Hepatocyte (in vitro differentiated cells): ENCODE data around the gene DMD. TPM values are rescaled to one million over a fixed set of nuclear protein-coding genes. Genes with fewer than 3 reads are reported as not detected.

Source experiments
- DNase-seq: peaks from one replicate; pipeline ENCODE4 v3.0.0-alpha.2; 2016; ENCODE audit warnings: low spot score
- H2AFZ ChIP-seq: fragments of 200-600 bp; sonication (generic); 2 replicates; pipeline ENCODE4 v1.6.0; 2016; ENCODE audit warnings: antibody characterized with exemption, mild to moderate bottlenecking
- H3K27ac ChIP-seq: fragments of 200-600 bp; sonication (generic); 2 replicates; pipeline ENCODE4 v1.5.1; 2016; ENCODE audit warnings: mild to moderate bottlenecking
- H3K27me3 ChIP-seq: fragments of 200-600 bp; sonication (generic); 2 replicates; pipeline ENCODE4 v1.6.1; 2016
- H3K36me3 ChIP-seq: fragments of 200-600 bp; sonication (generic); replicated peaks from 2 replicates; pipeline ENCODE4 v1.5.1; 2016; ENCODE audit warnings: low read depth; ENCODE audit not compliant: insufficient read depth
- H3K4me1 ChIP-seq: fragments of 200-600 bp; sonication (generic); 2 replicates; pipeline ENCODE4 v1.5.1; 2016; ENCODE audit warnings: mild to moderate bottlenecking, moderate library complexity; ENCODE audit not compliant: insufficient read depth
- H3K4me2 ChIP-seq: fragments of 200-600 bp; sonication (generic); 2 replicates; pipeline ENCODE4 v1.6.0; 2016
- H3K4me3 ChIP-seq: fragments of 200-600 bp; sonication (generic); 2 replicates; pipeline ENCODE4 v1.5.1; 2016; ENCODE audit warnings: mild to moderate bottlenecking
- H3K79me2 ChIP-seq: fragments of 200-600 bp; sonication (generic); 2 replicates; pipeline ENCODE4 v1.6.0; 2017; ENCODE audit warnings: mild to moderate bottlenecking
- H3K9me2 ChIP-seq: fragments of 200-600 bp; sonication (generic); replicated peaks from 2 replicates; pipeline ENCODE4 v1.6.0; 2017; ENCODE audit warnings: mild to moderate bottlenecking; ENCODE audit not compliant: insufficient read depth
- H3K9me3 ChIP-seq: fragments of 200-600 bp; sonication (generic); 2 replicates; pipeline ENCODE4 v1.5.1; 2016; ENCODE audit warnings: low read depth, mild to moderate bottlenecking
- H4K20me1 ChIP-seq: fragments of 200-600 bp; sonication (generic); 2 replicates; pipeline ENCODE4 v1.6.0; 2016; ENCODE audit warnings: mild to moderate bottlenecking; ENCODE audit not compliant: insufficient read depth, poor library complexity, severe bottlenecking
- EZH2 ChIP-seq: fragments of 200-600 bp; sonication (generic); IDR thresholded peaks from 2 replicates; pipeline ENCODE4 v1.6.1; 2016; ENCODE audit warnings: antibody characterized with exemption, mild to moderate bottlenecking, borderline replicate concordance
- EZH2phosphoT487 ChIP-seq: fragments of 200-600 bp; sonication (generic); IDR thresholded peaks from one replicate; pipeline ENCODE4 v1.6.1; 2018; ENCODE audit warnings: antibody characterized with exemption, mild to moderate bottlenecking, low read depth, moderate library complexity; ENCODE audit not compliant: unreplicated experiment, severe bottlenecking
- WGBS: methylation state at CpG from one replicate; pipeline ENCODE4 v1.1.6; 2016; ENCODE audit warnings: low lambda C conversion rate; ENCODE audit errors: missing lambda C conversion rate; 5-methylcytosine and 5-hydroxymethylcytosine counted together
- polyA plus RNA-seq: library from polyadenylated mRNA; unstranded; fragments of >200 nt; fragmentation: Nextera tagmentation; extraction: Ambion mirVana; gene quantifications from 2 replicates; pipeline ENCODE4 v1.2.1, GENCODE V29; 2016
- total RNA-seq: library from RNA; depleted of rRNA; stranded (reverse); fragments of >200 nt; gene quantifications from 2 replicates; pipeline ENCODE4 v1.2.3, GENCODE V29; 2014
- TF ChIP-seq, protein P1 (sequence below): fragments of 200-600 bp; sonication (generic); IDR thresholded peaks from 2 replicates; pipeline ENCODE4 v1.5.1; 2016; ENCODE audit warnings: antibody characterized with exemption, mild to moderate bottlenecking; ENCODE audit not compliant: poor library complexity

DMD gene
- total and polyA plus RNA-seq, 2 experiments from 2014 or later: 14.2 to 27.8 TPM

- Histone ChIP-seq H3K36me3 (no peaks in the 10 kb centered on the region), H3K4me1 (no peaks in the 10 kb centered on the region), H3K4me3 (no peak overlapping the region), H2AFZ (no peak overlapping the region), H3K79me2 (no peaks in the 10 kb centered on the region), H3K4me2 (no peak overlapping the region), H3K9me2 (no peaks in the 10 kb centered on the region), H3K27ac (no peak overlapping the region), H4K20me1 (no peaks in the 10 kb centered on the region), H3K9me3 (no peaks in the 10 kb centered on the region), H3K27me3 (no peaks in the 10 kb centered on the region)
- no peak for DNase-seq
- WGBS: 80% methylated on average over 7 of the region's 7 CpGs
- TF ChIP-seq EZH2phosphoT487 (no peak), EZH2 (no peak)
- TF ChIP-seq, protein P1, sequence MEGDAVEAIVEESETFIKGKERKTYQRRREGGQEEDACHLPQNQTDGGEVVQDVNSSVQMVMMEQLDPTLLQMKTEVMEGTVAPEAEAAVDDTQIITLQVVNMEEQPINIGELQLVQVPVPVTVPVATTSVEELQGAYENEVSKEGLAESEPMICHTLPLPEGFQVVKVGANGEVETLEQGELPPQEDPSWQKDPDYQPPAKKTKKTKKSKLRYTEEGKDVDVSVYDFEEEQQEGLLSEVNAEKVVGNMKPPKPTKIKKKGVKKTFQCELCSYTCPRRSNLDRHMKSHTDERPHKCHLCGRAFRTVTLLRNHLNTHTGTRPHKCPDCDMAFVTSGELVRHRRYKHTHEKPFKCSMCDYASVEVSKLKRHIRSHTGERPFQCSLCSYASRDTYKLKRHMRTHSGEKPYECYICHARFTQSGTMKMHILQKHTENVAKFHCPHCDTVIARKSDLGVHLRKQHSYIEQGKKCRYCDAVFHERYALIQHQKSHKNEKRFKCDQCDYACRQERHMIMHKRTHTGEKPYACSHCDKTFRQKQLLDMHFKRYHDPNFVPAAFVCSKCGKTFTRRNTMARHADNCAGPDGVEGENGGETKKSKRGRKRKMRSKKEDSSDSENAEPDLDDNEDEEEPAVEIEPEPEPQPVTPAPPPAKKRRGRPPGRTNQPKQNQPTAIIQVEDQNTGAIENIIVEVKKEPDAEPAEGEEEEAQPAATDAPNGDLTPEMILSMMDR: no peak
These were observed 1688.6 kb downstream of the DMD start for GRCh38 chrX:31522760-31523159.

GRCh38 chrX:31521941-31522340, 1689.4 kb downstream of the DMD start:
- 57% methylated on average over 3 of the region's 3 CpGs for WGBS
- TF ChIP-seq EZH2phosphoT487: no peak
- TF ChIP-seq, protein P1: no peak

DNA sequence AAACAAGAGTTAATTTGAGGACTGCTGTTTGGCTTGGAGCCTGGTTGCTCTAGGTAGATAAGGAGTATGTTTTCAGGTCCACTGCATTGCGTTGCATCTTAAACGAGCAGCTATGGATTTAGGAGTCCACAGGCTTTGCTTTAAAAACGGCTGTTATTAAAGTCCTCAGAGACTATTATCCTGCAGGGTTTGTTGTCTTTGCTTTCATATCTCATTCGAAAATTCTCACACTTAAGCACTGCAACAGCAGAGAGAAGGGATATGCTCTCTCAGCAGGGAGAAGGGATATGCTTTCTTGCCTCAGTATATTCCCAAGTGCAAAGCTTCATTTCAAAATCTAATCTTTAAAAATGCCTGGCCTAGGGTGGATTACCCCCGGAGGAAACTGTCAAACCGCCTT, 1694.8 kb downstream of the DMD start:
- TF ChIP-seq EZH2phosphoT487 (no peak), EZH2 (no peak)
- TF ChIP-seq, protein P1: no peak
- Histone ChIP-seq H3K27ac (no peak overlapping the region), H3K79me2 (no peaks in the 10 kb centered on the region), H3K4me2 (no peak overlapping the region), H3K36me3 (no peaks in the 10 kb centered on the region), H3K9me2 (no peaks in the 10 kb centered on the region), H2AFZ (no peak overlapping the region), H3K27me3 (no peaks in the 10 kb centered on the region), H3K4me1 (no peaks in the 10 kb centered on the region), H4K20me1 (no peaks in the 10 kb centered on the region), H3K4me3 (no peak overlapping the region), H3K9me3 (peaks cover 8% of the 10 kb centered on the region)
- WGBS: 56% methylated on average over 6 of the region's 6 CpGs
- no peak for DNase-seq

More at GRCh38 chrX:31521941-31522340, 1689.4 kb downstream of the DMD start:
- DNase-seq: no peak
- Histone ChIP-seq H3K9me2 (no peaks in the 10 kb centered on the region), H2AFZ (no peak overlapping the region), H3K9me3 (no peaks in the 10 kb centered on the region), H3K27me3 (no peaks in the 10 kb centered on the region), H3K36me3 (no peaks in the 10 kb centered on the region), H3K4me2 (no peak overlapping the region), H3K4me3 (no peak overlapping the region), H3K27ac (no peak overlapping the region), H3K79me2 (no peaks in the 10 kb centered on the region), H4K20me1 (no peaks in the 10 kb centered on the region), H3K4me1 (no peaks in the 10 kb centered on the region)

DNA sequence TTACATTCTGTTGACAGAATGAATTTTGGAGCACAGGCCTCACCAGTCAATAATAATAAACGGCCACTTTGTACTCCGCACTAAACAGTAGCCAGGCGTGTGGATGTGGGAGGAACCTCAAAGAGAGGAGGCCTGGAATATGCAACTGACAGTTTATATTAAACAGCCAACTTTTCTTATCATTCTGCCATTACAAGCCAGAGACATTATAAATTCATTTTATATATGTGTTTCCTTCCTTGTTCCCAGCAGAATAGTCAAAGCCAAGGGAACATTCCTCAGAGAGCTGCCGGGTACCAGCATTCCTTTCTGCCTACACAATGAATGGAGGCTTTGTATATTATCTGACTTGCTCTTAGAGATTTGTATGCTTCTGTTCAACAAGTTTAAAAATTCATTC, 1703.0 kb downstream of the DMD start:
- H3K79me2 ChIP-seq: no peaks in the 10 kb centered on the region
- no peak overlapping the region for H3K4me3 ChIP-seq
- peak overlapping the region; percentile 33 for H3K27ac ChIP-seq
- H2AFZ ChIP-seq: no peak overlapping the region
- DNase-seq: peak; percentile 6
- H4K20me1 ChIP-seq: no peaks in the 10 kb centered on the region
- WGBS: 60% methylated on average over 4 of the region's 4 CpGs
- H3K27me3 ChIP-seq: no peaks in the 10 kb centered on the region
- no peaks in the 10 kb centered on the region for H3K4me1 ChIP-seq
- no peak for TF ChIP-seq EZH2phosphoT487
- no peak for TF ChIP-seq EZH2
- TF ChIP-seq, protein P1: no peak
- peak overlapping the region; percentile 14 for H3K4me2 ChIP-seq
- H3K9me3 ChIP-seq: no peaks in the 10 kb centered on the region
- no peaks in the 10 kb centered on the region for H3K36me3 ChIP-seq
- no peaks in the 10 kb centered on the region for H3K9me2 ChIP-seq
